ENCODE data around the gene NGEF. TPM values are rescaled to one million over a fixed set of nuclear protein-coding genes. Genes with fewer than 3 reads are reported as not detected.

NGEF gene
- total RNA-seq, 1 donor from 2014 or later: 1.2 TPM

DNA sequence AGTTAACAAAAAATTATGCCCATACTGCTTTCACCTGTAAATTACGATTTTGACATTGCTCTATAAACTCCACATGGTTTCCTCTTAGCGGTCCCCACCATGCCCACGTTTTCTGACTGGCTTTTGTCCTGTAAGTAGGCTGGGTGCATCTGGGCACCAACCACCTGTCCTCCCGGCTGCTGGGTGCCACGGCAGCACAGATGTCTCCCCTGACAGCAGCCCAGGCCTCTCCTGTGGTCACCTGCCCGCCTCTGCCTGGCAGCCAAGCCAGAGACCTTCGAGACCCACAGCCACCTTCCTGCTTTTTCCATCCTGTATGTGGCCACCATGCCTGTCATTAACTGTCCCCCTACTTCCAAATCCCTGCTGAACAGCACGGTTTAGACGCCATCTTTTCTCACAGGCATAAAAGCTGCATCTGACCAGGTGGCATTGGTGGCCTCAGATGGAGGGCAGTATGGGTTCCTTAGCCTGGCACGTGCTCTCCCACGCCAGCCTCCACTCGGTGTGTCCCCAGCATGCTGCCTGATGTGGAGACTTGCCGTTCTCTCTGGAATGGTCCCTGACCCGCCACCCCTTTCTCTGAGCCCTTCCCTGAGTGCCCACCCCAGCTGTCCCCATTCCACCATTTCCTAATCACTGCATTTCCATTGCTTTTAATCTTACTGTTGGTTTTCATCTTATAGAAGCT is 124.1 kb downstream of the NGEF start:
- peaks cover 6% of the 10 kb centered on the region for H3K27me3 Mint-ChIP-seq
- TF ChIP-seq, protein P1, sequence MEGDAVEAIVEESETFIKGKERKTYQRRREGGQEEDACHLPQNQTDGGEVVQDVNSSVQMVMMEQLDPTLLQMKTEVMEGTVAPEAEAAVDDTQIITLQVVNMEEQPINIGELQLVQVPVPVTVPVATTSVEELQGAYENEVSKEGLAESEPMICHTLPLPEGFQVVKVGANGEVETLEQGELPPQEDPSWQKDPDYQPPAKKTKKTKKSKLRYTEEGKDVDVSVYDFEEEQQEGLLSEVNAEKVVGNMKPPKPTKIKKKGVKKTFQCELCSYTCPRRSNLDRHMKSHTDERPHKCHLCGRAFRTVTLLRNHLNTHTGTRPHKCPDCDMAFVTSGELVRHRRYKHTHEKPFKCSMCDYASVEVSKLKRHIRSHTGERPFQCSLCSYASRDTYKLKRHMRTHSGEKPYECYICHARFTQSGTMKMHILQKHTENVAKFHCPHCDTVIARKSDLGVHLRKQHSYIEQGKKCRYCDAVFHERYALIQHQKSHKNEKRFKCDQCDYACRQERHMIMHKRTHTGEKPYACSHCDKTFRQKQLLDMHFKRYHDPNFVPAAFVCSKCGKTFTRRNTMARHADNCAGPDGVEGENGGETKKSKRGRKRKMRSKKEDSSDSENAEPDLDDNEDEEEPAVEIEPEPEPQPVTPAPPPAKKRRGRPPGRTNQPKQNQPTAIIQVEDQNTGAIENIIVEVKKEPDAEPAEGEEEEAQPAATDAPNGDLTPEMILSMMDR (IDR thresholded peaks at IDR 0.05; ENCODE audit: unreplicated experiment): no peak
- peaks cover 7% of the 10 kb centered on the region for H3K4me1 Mint-ChIP-seq (ENCODE audit: low read depth)
- no peaks in the 10 kb centered on the region for H3K9me3 Mint-ChIP-seq (ENCODE audit: low read depth)
- no peaks in the 10 kb centered on the region for H3K36me3 Mint-ChIP-seq (ENCODE audit: insufficient read depth)
- no peak overlapping the region for H3K4me3 Mint-ChIP-seq (ENCODE audit: low read depth)
- no peak overlapping the region for H3K27ac Mint-ChIP-seq
- no peak for DNase-seq (ENCODE audit: low spot score, unreplicated experiment)

- H3K9me3 Mint-ChIP-seq (ENCODE audit: low read depth): no peaks in the 10 kb centered on the region
- TF ChIP-seq, protein P1 (IDR thresholded peaks at IDR 0.05; ENCODE audit: unreplicated experiment): no peak
- no peak overlapping the region for H3K27ac Mint-ChIP-seq
- H3K4me3 Mint-ChIP-seq (ENCODE audit: low read depth): no peak overlapping the region
- DNase-seq (ENCODE audit: low spot score, unreplicated experiment): no peak
- H3K4me1 Mint-ChIP-seq (ENCODE audit: low read depth): peaks cover 7% of the 10 kb centered on the region
- no peaks in the 10 kb centered on the region for H3K36me3 Mint-ChIP-seq (ENCODE audit: insufficient read depth)
- peaks cover 6% of the 10 kb centered on the region for H3K27me3 Mint-ChIP-seq
Measured at GRCh38 chr2:232888099-232888836, 124.8 kb downstream of the NGEF start.

- Mint-ChIP-seq H3K27me3 (peaks cover 6% of the 10 kb centered on the region), H3K4me1 (ENCODE audit: low read depth) (peaks cover 7% of the 10 kb centered on the region), H3K36me3 (ENCODE audit: insufficient read depth) (no peaks in the 10 kb centered on the region), H3K27ac (no peak overlapping the region), H3K4me3 (ENCODE audit: low read depth) (no peak overlapping the region), H3K9me3 (ENCODE audit: low read depth) (no peaks in the 10 kb centered on the region)
- DNase-seq (ENCODE audit: low spot score, unreplicated experiment): no peak
- TF ChIP-seq, protein P1 (IDR thresholded peaks at IDR 0.05; ENCODE audit: unreplicated experiment): no peak
Measured at GRCh38 chr2:232887171-232887850, 125.7 kb downstream of the NGEF start.

DNA sequence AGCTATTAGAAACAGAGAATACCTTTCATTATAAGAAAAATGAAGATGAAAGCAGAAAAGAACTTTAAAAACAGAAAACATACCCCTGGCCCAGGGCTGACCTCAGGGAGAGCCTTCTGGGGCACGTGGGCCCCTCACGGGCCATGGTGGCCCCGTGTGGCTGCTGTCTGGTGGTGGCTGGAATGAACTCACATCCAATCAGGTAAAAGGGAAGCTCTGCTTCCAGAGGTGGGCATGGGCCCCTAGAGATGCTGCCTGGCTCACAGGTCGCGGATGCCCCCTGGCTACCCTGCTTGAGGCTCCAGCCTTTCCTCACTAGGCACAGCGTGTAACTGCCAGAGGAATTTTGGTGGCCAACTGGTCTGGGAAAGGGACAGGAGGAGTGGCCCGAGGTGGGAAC is 126.4 kb downstream of the NGEF start:
- Mint-ChIP-seq H3K4me1 (ENCODE audit: low read depth) (peaks cover 7% of the 10 kb centered on the region), H3K27me3 (peaks cover 4% of the 10 kb centered on the region), H3K4me3 (ENCODE audit: low read depth) (no peak overlapping the region), H3K9me3 (ENCODE audit: low read depth) (no peaks in the 10 kb centered on the region), H3K27ac (no peak overlapping the region), H3K36me3 (ENCODE audit: insufficient read depth) (no peaks in the 10 kb centered on the region)
- TF ChIP-seq, protein P1 (IDR thresholded peaks at IDR 0.05; ENCODE audit: unreplicated experiment): no peak
- no peak for DNase-seq (ENCODE audit: low spot score, unreplicated experiment)

DNA sequence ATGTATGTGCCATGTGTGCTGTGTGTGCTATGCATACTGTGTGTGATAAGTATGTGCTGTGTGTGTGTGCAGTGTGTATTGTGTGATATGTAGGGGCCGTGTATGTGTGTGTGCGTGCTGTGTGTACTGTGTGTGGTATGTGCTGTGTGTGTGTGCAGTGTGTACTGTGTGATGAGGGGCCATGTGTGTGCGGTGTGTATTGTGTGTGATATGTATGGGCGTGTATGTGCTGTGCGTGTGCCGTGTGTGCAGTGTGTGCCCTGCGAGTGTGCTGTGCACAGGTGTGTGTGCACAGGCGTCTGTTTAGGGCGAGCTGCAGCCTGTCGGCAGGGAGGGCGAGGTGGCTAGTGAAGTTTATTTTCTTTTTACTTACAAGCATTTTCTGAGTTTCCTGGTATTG is 126.9 kb downstream of the NGEF start:
- peaks cover 4% of the 10 kb centered on the region for H3K27me3 Mint-ChIP-seq

More for the DNA sequence above, 126.9 kb downstream of the NGEF start:
- peaks cover 6% of the 10 kb centered on the region for H3K4me1 Mint-ChIP-seq (ENCODE audit: low read depth)
- H3K36me3 Mint-ChIP-seq (ENCODE audit: insufficient read depth): no peaks in the 10 kb centered on the region
- no peak overlapping the region for H3K4me3 Mint-ChIP-seq (ENCODE audit: low read depth)
- no peak overlapping the region for H3K27ac Mint-ChIP-seq
- DNase-seq (ENCODE audit: low spot score, unreplicated experiment): no peak
- no peaks in the 10 kb centered on the region for H3K9me3 Mint-ChIP-seq (ENCODE audit: low read depth)
- TF ChIP-seq, protein P1 (IDR thresholded peaks at IDR 0.05; ENCODE audit: unreplicated experiment): no peak
